Upper lobe of left lung (tissue), 6 donors: Measurements from ENCODE around the gene NUFIP1. TPM values are rescaled to one million over a fixed set of nuclear protein-coding genes. Genes with fewer than 3 reads are reported as not detected.
A peak's percentile ranks its signal among the peaks of the same experiment; 100 is the strongest.

Experiments used
- ATAC-seq, 2 donors: fragments of 200-7000 bp; cut with Tn5 transposase; one replicate each; pipeline ENCODE4 v1.9.1; 2022; ENCODE audit warnings: mild to moderate bottlenecking in 2 of 2, moderate library complexity in 2 of 2; ENCODE audit not compliant: low FRiP score in 2 of 2
- DNase-seq, 2 donors: peaks; one replicate each; pipeline ENCODE4 v3.0.0-alpha.2; 2019 to 2020
- H3K27ac ChIP-seq, 4 donors: fragments of 200-600 bp; sonication (generic); one replicate each; pipeline ENCODE4 v1.5.1; 2016 to 2019
- H3K27me3 ChIP-seq, 4 donors: fragments of 200-600 bp; sonication (generic); one replicate each; pipeline ENCODE4 v1.5.1; 2017 to 2019
- H3K36me3 ChIP-seq, 4 donors: fragments of 200-600 bp; sonication (generic); one replicate each; pipeline ENCODE4 v1.5.1; 2016 to 2019
- H3K4me1 ChIP-seq, 4 donors: fragments of 200-600 bp; sonication (generic); one replicate each; pipeline ENCODE4 v1.5.1; 2018 to 2019
- H3K4me3 ChIP-seq, 4 donors: fragments of 200-600 bp; sonication (generic); one replicate each; pipeline ENCODE4 v1.5.1; 2017 to 2019; ENCODE audit warnings: mild to moderate bottlenecking in 2 of 4, moderate library complexity in 1 of 4
- H3K9me3 ChIP-seq, 4 donors: fragments of 200-600 bp; sonication (generic); one replicate each; pipeline ENCODE4 v1.5.1; 2018 to 2019
- EP300 ChIP-seq, 4 donors: sonication (generic); formaldehyde crosslinking; IDR thresholded peaks; one replicate each; pipeline ENCODE4 v1.5.1; 2017; ENCODE audit warnings: antibody characterized with exemption in 4 of 4, control low read depth in 2 of 4
- POLR2A ChIP-seq, 4 donors: fragments of 450-650 bp; IDR thresholded peaks; one replicate each; pipeline ENCODE4 v1.5.1; 2016 to 2017; ENCODE audit warnings: antibody characterized with exemption in 4 of 4, mild to moderate bottlenecking in 2 of 4
- POLR2AphosphoS5 ChIP-seq, 2 donors: sonication (generic); formaldehyde crosslinking; IDR thresholded peaks; one replicate each; pipeline ENCODE4 v1.5.1; 2017; ENCODE audit warnings: antibody characterized with exemption in 2 of 2
- WGBS, 2 donors: methylation state at CpG; one replicate each; pipeline ENCODE4 v1.1.5; 2017 to 2018; 5-methylcytosine and 5-hydroxymethylcytosine counted together
- small RNA-seq, 4 donors: library from RNA; depleted of rRNA; stranded (forward); fragments of <200 nt; gene quantifications; one replicate each; pipeline ENCODE3, GENCODE V24; 2016
- total RNA-seq, 6 donors: library from RNA; depleted of rRNA in 4 of 6; stranded (reverse); fragments of >200 nt in 4 of 6; gene quantifications; one replicate each; pipeline versions ENCODE4 v1.1.0 to v1.2.1, GENCODE V29; 2016 to 2021
- donor health status: DM: no; HTN: no; CAD: no; lungs with moderate emphysema.
- donor health status: DM: no; HTN: yes; CAD: no; lungs with severe emphysema.

The NUFIP1 gene
- total RNA-seq, 6 donors from 2014 or later, result 0.78 to 4.1 (median 3.5) TPM

GRCh38 chr13:44894001-44894770, 95.1 kb downstream of the NUFIP1 start:
- peaks cover 0 to 7% (median 2%) of the 10 kb centered on the region in 4 donors for H3K4me1 ChIP-seq
- TF ChIP-seq POLR2A (IDR thresholded peaks at IDR 0.05) (no peak), EP300 (IDR thresholded peaks at IDR 0.05) (no peak), POLR2AphosphoS5 (IDR thresholded peaks at IDR 0.05) (no peak)
- DNase-seq (peak in 1 of 2 donors; percentile 67), ATAC-seq (peak in 1 of 2 donors; percentile 65)
- no peaks in the 10 kb centered on the region for H3K9me3 ChIP-seq
- H3K27ac ChIP-seq, result no peak overlapping the region
- H3K27me3 ChIP-seq, result no peaks in the 10 kb centered on the region
- no peaks in the 10 kb centered on the region for H3K36me3 ChIP-seq
- 79 to 82% methylated on average over 13 of the region's 13 CpGs for WGBS, 2 donors
- no peak overlapping the region for H3K4me3 ChIP-seq

Small RNA genes lying within 50 kb of the gene (small RNA-seq; reads per million reads assigned to genes)
- 0.12 to 0.57 (median 0.44) reads per million in 4 donors for gene RN7SL49P

Other genes starting within 250 kb of the NUFIP1 start
- gene GPALPP1, start 67 bp upstream of the NUFIP1 start, total RNA-seq, result 10 to 100 TPM; 16.7 to 46.1 (median 22.2) TPM
- gene GTF2F2, start 131.0 kb upstream of the NUFIP1 start, total RNA-seq, result 10 to 100 TPM; 10.2 to 29.3 (median 18.2) TPM
- gene KCTD4, start 211.6 kb upstream of the NUFIP1 start, total RNA-seq, result not detected